Measurements from ENCODE around the gene MICAL3.

MICAL3 gene

GRCh38 chr22:17954860-17955587, 69.3 kb downstream of the MICAL3 start:
- Histone ChIP-seq H3K9me3 (ENCODE audit: control insufficient read depth, insufficient read depth, low read length) (no peaks in the 10 kb centered on the region), H3K27me3 (ENCODE audit: control insufficient read depth, insufficient read depth, low read length) (no peaks in the 10 kb centered on the region), H3K27ac (ENCODE audit: low read length) (no peak overlapping the region), H3K4me3 (ENCODE audit: low read length) (no peak overlapping the region), H3K4me1 (ENCODE audit: control insufficient read depth, insufficient read depth, low read length) (no peaks in the 10 kb centered on the region), H3K36me3 (ENCODE audit: control insufficient read depth, insufficient read depth, low read length) (no peaks in the 10 kb centered on the region)
- DNase-seq (ENCODE audit: low read depth, low spot score), result no peak
- WGBS (ENCODE audit: insufficient coverage, insufficient read length), result no CpG with 5 or more reads among the region's 8 CpGs

- Histone ChIP-seq H3K27ac (ENCODE audit: low read length) (no peak overlapping the region), H3K36me3 (ENCODE audit: control insufficient read depth, insufficient read depth, low read length) (no peaks in the 10 kb centered on the region), H3K9me3 (ENCODE audit: control insufficient read depth, insufficient read depth, low read length) (no peaks in the 10 kb centered on the region), H3K27me3 (ENCODE audit: control insufficient read depth, insufficient read depth, low read length) (no peaks in the 10 kb centered on the region), H3K4me3 (ENCODE audit: low read length) (no peak overlapping the region), H3K4me1 (ENCODE audit: control insufficient read depth, insufficient read depth, low read length) (no peaks in the 10 kb centered on the region)
- WGBS (ENCODE audit: insufficient coverage, insufficient read length), result no CpG with 5 or more reads among the region's 10 CpGs
- DNase-seq (ENCODE audit: low read depth, low spot score), result no peak
Measured at GRCh38 chr22:17954200-17954859, 70.0 kb downstream of the MICAL3 start.

GRCh38 chr22:17953147-17953546, 71.2 kb downstream of the MICAL3 start:
- no CpG with 5 or more reads among the region's 4 CpGs for WGBS (ENCODE audit: insufficient coverage, insufficient read length)
- Histone ChIP-seq H3K4me3 (ENCODE audit: low read length) (no peak overlapping the region), H3K4me1 (ENCODE audit: control insufficient read depth, insufficient read depth, low read length) (no peaks in the 10 kb centered on the region), H3K27ac (ENCODE audit: low read length) (no peak overlapping the region), H3K36me3 (ENCODE audit: control insufficient read depth, insufficient read depth, low read length) (no peaks in the 10 kb centered on the region), H3K9me3 (ENCODE audit: control insufficient read depth, insufficient read depth, low read length) (no peaks in the 10 kb centered on the region), H3K27me3 (ENCODE audit: control insufficient read depth, insufficient read depth, low read length) (no peaks in the 10 kb centered on the region)
- no peak for DNase-seq (ENCODE audit: low read depth, low spot score)

GRCh38 chr22:17952273-17952801, 72.0 kb downstream of the MICAL3 start:
- H3K27ac ChIP-seq (ENCODE audit: low read length), result no peak overlapping the region
- H3K4me1 ChIP-seq (ENCODE audit: control insufficient read depth, insufficient read depth, low read length), result no peaks in the 10 kb centered on the region
- WGBS (ENCODE audit: insufficient coverage, insufficient read length), result no CpG with 5 or more reads among the region's 9 CpGs
- no peaks in the 10 kb centered on the region for H3K9me3 ChIP-seq (ENCODE audit: control insufficient read depth, insufficient read depth, low read length)
- DNase-seq (ENCODE audit: low read depth, low spot score), result no peak
- no peaks in the 10 kb centered on the region for H3K27me3 ChIP-seq (ENCODE audit: control insufficient read depth, insufficient read depth, low read length)
- H3K36me3 ChIP-seq (ENCODE audit: control insufficient read depth, insufficient read depth, low read length), result no peaks in the 10 kb centered on the region
- no peak overlapping the region for H3K4me3 ChIP-seq (ENCODE audit: low read length)

GRCh38 chr22:17951315-17951714, 73.0 kb downstream of the MICAL3 start:
- DNase-seq (ENCODE audit: low read depth, low spot score), result no peak
- no peaks in the 10 kb centered on the region for H3K27me3 ChIP-seq (ENCODE audit: control insufficient read depth, insufficient read depth, low read length)
- no peak overlapping the region for H3K4me3 ChIP-seq (ENCODE audit: low read length)
- no peak overlapping the region for H3K27ac ChIP-seq (ENCODE audit: low read length)
- no peaks in the 10 kb centered on the region for H3K9me3 ChIP-seq (ENCODE audit: control insufficient read depth, insufficient read depth, low read length)
- H3K36me3 ChIP-seq (ENCODE audit: control insufficient read depth, insufficient read depth, low read length), result no peaks in the 10 kb centered on the region
- WGBS (ENCODE audit: insufficient coverage, insufficient read length), result no CpG with 5 or more reads among the region's 5 CpGs
- no peaks in the 10 kb centered on the region; the same call in 1 of the 2 replicates for H3K4me1 ChIP-seq (ENCODE audit: control insufficient read depth, insufficient read depth, low read length)

DNA sequence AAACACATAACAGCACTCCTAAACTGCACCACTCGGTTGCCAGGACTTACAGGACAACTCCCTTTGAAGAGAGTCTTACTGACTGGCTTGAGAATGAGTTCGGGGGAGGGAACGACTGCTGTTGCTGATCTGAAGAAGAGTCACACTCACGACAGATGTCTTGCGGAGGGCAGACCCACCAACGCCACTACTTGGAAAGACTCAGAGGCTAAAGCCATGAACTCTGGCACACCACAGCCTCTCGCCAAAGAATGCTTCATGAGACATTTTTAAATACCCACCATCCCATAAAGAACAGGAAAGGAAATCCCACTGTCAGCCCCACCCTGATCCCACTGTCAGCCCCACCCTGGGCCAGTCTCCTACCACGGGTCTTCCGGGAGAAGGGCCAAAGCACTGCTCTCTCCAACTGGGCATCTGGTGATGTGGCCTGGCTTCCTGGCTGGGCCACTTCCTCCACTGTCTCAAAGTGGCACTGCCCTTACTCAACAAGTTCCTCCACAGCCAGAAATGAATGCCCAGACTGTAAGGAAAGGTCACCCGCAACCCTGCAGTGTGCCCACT, 73.6 kb downstream of the MICAL3 start:
- H3K36me3 ChIP-seq (ENCODE audit: control insufficient read depth, insufficient read depth, low read length), result no peaks in the 10 kb centered on the region
- WGBS (ENCODE audit: insufficient coverage, insufficient read length), result no CpG with 5 or more reads among the region's 10 CpGs
- no peak for DNase-seq (ENCODE audit: low read depth, low spot score)

GRCh38 chr22:17949642-17950473, 74.5 kb downstream of the MICAL3 start:
- Histone ChIP-seq H3K27me3 (ENCODE audit: control insufficient read depth, insufficient read depth, low read length) (no peaks in the 10 kb centered on the region), H3K27ac (ENCODE audit: low read length) (no peak overlapping the region), H3K4me1 (ENCODE audit: control insufficient read depth, insufficient read depth, low read length) (no peaks in the 10 kb centered on the region; the same call in 1 of the 2 replicates), H3K36me3 (ENCODE audit: control insufficient read depth, insufficient read depth, low read length) (no peaks in the 10 kb centered on the region), H3K4me3 (ENCODE audit: low read length) (no peak overlapping the region), H3K9me3 (ENCODE audit: control insufficient read depth, insufficient read depth, low read length) (no peaks in the 10 kb centered on the region)
- WGBS (ENCODE audit: insufficient coverage, insufficient read length), result no CpG with 5 or more reads among the region's 14 CpGs
- no peak for DNase-seq (ENCODE audit: low read depth, low spot score)

More for the DNA sequence above, 73.6 kb downstream of the MICAL3 start:
- H3K4me3 ChIP-seq (ENCODE audit: low read length), result no peak overlapping the region
- no peaks in the 10 kb centered on the region for H3K27me3 ChIP-seq (ENCODE audit: control insufficient read depth, insufficient read depth, low read length)
- H3K9me3 ChIP-seq (ENCODE audit: control insufficient read depth, insufficient read depth, low read length), result no peaks in the 10 kb centered on the region
- H3K4me1 ChIP-seq (ENCODE audit: control insufficient read depth, insufficient read depth, low read length), result no peaks in the 10 kb centered on the region; the same call in 1 of the 2 replicates
- no peak overlapping the region for H3K27ac ChIP-seq (ENCODE audit: low read length)

GRCh38 chr22:17948101-17948500, 76.3 kb downstream of the MICAL3 start:
- Histone ChIP-seq H3K27ac (ENCODE audit: low read length) (no peak overlapping the region), H3K9me3 (ENCODE audit: control insufficient read depth, insufficient read depth, low read length) (no peaks in the 10 kb centered on the region), H3K4me3 (ENCODE audit: low read length) (no peak overlapping the region), H3K27me3 (ENCODE audit: control insufficient read depth, insufficient read depth, low read length) (no peaks in the 10 kb centered on the region), H3K4me1 (ENCODE audit: control insufficient read depth, insufficient read depth, low read length) (peaks cover 2% of the 10 kb centered on the region; the same call in 1 of the 2 replicates), H3K36me3 (ENCODE audit: control insufficient read depth, insufficient read depth, low read length) (no peaks in the 10 kb centered on the region)
- no CpG with 5 or more reads among the region's 9 CpGs for WGBS (ENCODE audit: insufficient coverage, insufficient read length)
- DNase-seq (ENCODE audit: low read depth, low spot score), result no peak

DNA sequence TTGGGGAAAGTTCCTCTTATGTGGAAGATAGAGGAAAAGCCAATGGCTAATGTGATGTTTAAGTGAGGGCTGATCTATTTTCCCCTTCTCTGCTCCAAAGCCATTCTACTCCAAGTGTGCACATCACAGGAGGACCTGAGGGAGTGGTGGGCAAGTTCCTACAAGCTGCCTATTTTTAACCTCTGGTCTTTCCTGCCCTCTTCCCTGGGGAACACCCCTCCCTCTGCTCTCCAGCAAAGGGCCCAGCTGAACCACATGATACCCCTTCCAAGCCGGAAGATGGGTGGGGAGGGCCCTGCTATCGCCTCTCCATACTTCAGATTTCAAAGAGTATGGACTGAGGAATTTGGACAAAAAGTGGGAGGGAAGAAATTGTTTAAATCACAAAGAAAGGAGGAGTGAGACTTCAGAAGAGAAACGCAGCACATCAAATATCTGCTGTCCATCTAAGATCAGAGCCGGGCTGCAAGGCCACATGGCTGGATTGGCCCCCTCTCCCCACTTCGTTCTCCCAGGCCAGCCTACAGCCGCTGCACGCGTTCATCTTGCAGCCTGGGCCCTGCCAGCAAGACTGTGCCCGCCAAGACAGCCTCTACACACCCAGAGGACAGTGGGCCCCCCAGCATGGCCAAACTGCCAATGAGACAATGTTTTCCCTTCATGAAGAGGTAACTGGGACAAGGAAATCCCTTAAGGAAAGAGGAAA, 77.5 kb downstream of the MICAL3 start:
- Histone ChIP-seq H3K27ac (ENCODE audit: low read length) (no peak overlapping the region), H3K36me3 (ENCODE audit: control insufficient read depth, insufficient read depth, low read length) (no peaks in the 10 kb centered on the region), H3K4me1 (ENCODE audit: control insufficient read depth, insufficient read depth, low read length) (peaks cover 3% of the 10 kb centered on the region; the same call in 1 of the 2 replicates), H3K27me3 (ENCODE audit: control insufficient read depth, insufficient read depth, low read length) (no peaks in the 10 kb centered on the region), H3K9me3 (ENCODE audit: control insufficient read depth, insufficient read depth, low read length) (no peaks in the 10 kb centered on the region), H3K4me3 (ENCODE audit: low read length) (no peak overlapping the region)
- no CpG with 5 or more reads among the region's 9 CpGs for WGBS (ENCODE audit: insufficient coverage, insufficient read length)
- no peak for DNase-seq (ENCODE audit: low read depth, low spot score)

All from iPS DF 6.9 (cell line).